Sigmoid colon (tissue), 4 donors: ENCODE measurements around the gene METTL8.

Experiments used
- CTCF ChIP-seq, 4 experiments: fragments of 450-650 bp in 3 of 4; fragments of 200-600 bp in 1 of 4; IDR thresholded peaks; one replicate each; pipeline ENCODE4 v1.5.1; 2016 to 2019; ENCODE audit warnings: antibody characterized with exemption in 4 of 4, mild to moderate bottlenecking in 3 of 4, moderate library complexity in 2 of 4
- EP300 ChIP-seq, 4 donors: sonication (generic); formaldehyde crosslinking; IDR thresholded peaks; one replicate each; pipeline ENCODE4 v1.6.1; 2017; ENCODE audit warnings: antibody characterized with exemption in 4 of 4
- POLR2A ChIP-seq, 2 donors: fragments of 450-650 bp; IDR thresholded peaks; one replicate each; pipeline ENCODE4 v1.6.1; 2016; ENCODE audit warnings: antibody characterized with exemption in 2 of 2, mild to moderate bottlenecking in 2 of 2, moderate library complexity in 2 of 2
- POLR2AphosphoS5 ChIP-seq, 4 donors: sonication (generic); formaldehyde crosslinking; IDR thresholded peaks; one replicate each; pipeline ENCODE4 v1.6.1; 2017; ENCODE audit warnings: antibody characterized with exemption in 4 of 4

GRCh38 chr2:171404261-171404660, 29.5 kb downstream of the METTL8 start:
- TF ChIP-seq POLR2A (IDR thresholded peaks at IDR 0.05) (no peak), CTCF (IDR thresholded peaks at IDR 0.05) (no peak), EP300 (IDR thresholded peaks at IDR 0.05) (no peak), POLR2AphosphoS5 (IDR thresholded peaks at IDR 0.05) (no peak)
